OCI-LY7 (cell line): ENCODE measurements around the gene SLC66A1. TPM values are rescaled to one million over a fixed set of nuclear protein-coding genes. Genes with fewer than 3 reads are reported as not detected.

Experiments used
- BruUV-seq: library from RNA; stranded (reverse); fragments of 400-500 nt; replicated peaks from 2 replicates; lab custom pipeline; 2021; lab: Mats Ljungman, UMichigan
- CTCF ChIA-PET: fragments of 300-600 bp; sonication (Branson Sonifier 250); formaldehyde crosslinking; loops from one replicate; lab custom pipeline; 2022; ENCODE audit warnings: antibody characterized with exemption; ENCODE audit not compliant: unreplicated experiment; lab: Charles Lee
- POLR2A ChIA-PET: fragments of 300-600 bp; sonication (Branson Sonifier 250); formaldehyde crosslinking; loops from one replicate; lab custom pipeline; 2022; ENCODE audit warnings: antibody characterized with exemption; lab: Charles Lee
- DNase-seq: peaks from one replicate; pipeline ENCODE4 v3.0.0-alpha.2; 2015; ENCODE audit warnings: low spot score
- H2AFZ ChIP-seq: fragments of 200-600 bp; sonication (generic), shearing (Covaris generic); 2 replicates; pipeline ENCODE4 v1.6.1; 2014; ENCODE audit warnings: mild to moderate bottlenecking, antibody characterized with exemption, low read length, moderate library complexity
- H3K27ac ChIP-seq: fragments of 200-600 bp; sonication (generic); 2 replicates; pipeline ENCODE4 v1.5.1; 2014; ENCODE audit warnings: mixed run types, low read depth, mild to moderate bottlenecking, moderate library complexity, low read length, inconsistent platforms; ENCODE audit not compliant: poor library complexity, severe bottlenecking
- H3K36me3 ChIP-seq: fragments of 200-600 bp; sonication (generic); 2 replicates; pipeline ENCODE4 v1.6.1; 2014; ENCODE audit warnings: mild to moderate bottlenecking, antibody characterized with exemption, low read length, moderate library complexity, mixed read lengths; ENCODE audit not compliant: insufficient read depth
- H3K4me1 ChIP-seq: fragments of 200-600 bp; sonication (generic); 2 replicates; pipeline ENCODE4 v1.5.1; 2014; ENCODE audit warnings: mild to moderate bottlenecking, low read length; ENCODE audit not compliant: insufficient read depth, poor library complexity, severe bottlenecking
- H3K4me2 ChIP-seq: fragments of 200-600 bp; sonication (generic); 2 replicates; pipeline ENCODE4 v1.6.1; 2014; ENCODE audit warnings: mild to moderate bottlenecking, low read length
- H3K4me3 ChIP-seq: fragments of 200-600 bp; sonication (generic); 2 replicates; pipeline ENCODE4 v1.5.1; 2014; ENCODE audit warnings: mild to moderate bottlenecking, low read depth, low read length; ENCODE audit not compliant: poor library complexity, severe bottlenecking
- H3K79me2 ChIP-seq: fragments of 200-600 bp; sonication (generic); 2 replicates; pipeline ENCODE4 v1.6.1; 2016; ENCODE audit warnings: low read depth, mild to moderate bottlenecking, low read length, moderate library complexity, mixed read lengths; ENCODE audit not compliant: insufficient read depth
- H3K9me2 ChIP-seq: fragments of 200-600 bp; sonication (generic); 2 replicates; pipeline ENCODE4 v1.6.1; 2016; ENCODE audit warnings: mild to moderate bottlenecking, low read length, mixed read lengths; ENCODE audit not compliant: insufficient read depth
- H3K9me3 ChIP-seq: fragments of 200-600 bp; sonication (generic); 2 replicates; pipeline ENCODE4 v1.6.1; 2014; ENCODE audit warnings: mild to moderate bottlenecking, mixed run types, low read length, mixed read lengths
- H4K20me1 ChIP-seq: fragments of 200-600 bp; sonication (generic); 2 replicates; pipeline ENCODE4 v1.6.1; 2014; ENCODE audit warnings: mild to moderate bottlenecking, antibody characterized with exemption, low read length, moderate library complexity, mixed read lengths; ENCODE audit not compliant: insufficient read depth
- CTCF ChIP-seq: fragments of 200-600 bp; sonication (generic); conservative IDR thresholded peaks from 2 replicates; pipeline ENCODE4 v1.5.1; 2014; ENCODE audit warnings: mild to moderate bottlenecking, antibody characterized with exemption, low read length, moderate library complexity, mixed read lengths
- EZH2phosphoT487 ChIP-seq: fragments of 200-600 bp; sonication (generic); IDR thresholded peaks from 2 replicates; pipeline ENCODE4 v1.6.1; 2018; ENCODE audit warnings: low read depth, borderline replicate concordance, mild to moderate bottlenecking, mixed run types, antibody characterized with exemption, low read length, moderate library complexity, mixed read lengths
- intact Hi-C: fragments of 100-400 bp; cut with micrococcal nuclease; formaldehyde crosslinking; loops from one replicate; pipeline ENCODE4 v1.10.0; 2022; ENCODE audit not compliant: unreplicated experiment
- total RNA-seq, 2 experiments: library from RNA; depleted of rRNA in 1 of 2; stranded (reverse); fragments of >200 nt in 1 of 2; shearing (Covaris generic) in 1 of 2; gene quantifications; 2 replicates each; pipeline ENCODE4 v1.2.3, GENCODE V29; 2014 to 2022

Gene SLC66A1
- total RNA-seq, 2 experiments from 2014 or later = 14.9 to 21.0 TPM

DNA sequence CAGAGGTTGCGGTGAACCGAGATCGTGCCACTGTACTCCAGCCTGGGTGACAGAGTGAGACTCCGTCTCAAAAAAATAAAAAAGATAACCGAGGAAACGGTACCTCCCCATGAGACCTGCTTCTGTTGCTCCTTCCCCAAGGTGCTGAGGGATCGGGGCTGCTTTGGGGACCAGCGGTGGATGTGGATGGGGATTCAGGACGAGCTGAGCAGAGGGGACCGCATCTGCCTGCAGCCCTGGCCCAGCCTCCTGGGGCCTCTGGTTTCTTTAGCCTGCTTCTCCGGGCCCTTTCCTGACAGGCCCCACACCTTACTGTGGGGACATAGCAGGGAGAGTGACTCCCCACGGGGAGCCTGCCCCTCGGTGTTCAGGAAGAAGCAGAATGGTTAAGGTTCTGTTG is 17.1 kb downstream of the SLC66A1 start:
- Histone ChIP-seq H4K20me1 (no peaks in the 10 kb centered on the region), H3K4me1 (no peaks in the 10 kb centered on the region), H2AFZ (no peak overlapping the region), H3K27ac (no peak overlapping the region), H3K36me3 (peaks cover 8% of the 10 kb centered on the region; the same call in 1 of the 2 replicates), H3K9me3 (no peaks in the 10 kb centered on the region), H3K4me2 (no peak overlapping the region), H3K9me2 (no peaks in the 10 kb centered on the region), H3K4me3 (no peak overlapping the region), H3K79me2 (no peaks in the 10 kb centered on the region)
- DNase-seq = no peak
- BruUV-seq = no TSS peak
- intact Hi-C loops = no loop called here
- ChIA-PET POLR2A (no interaction called here), CTCF (no interaction called here)
- TF ChIP-seq EZH2phosphoT487 = no peak
- TF ChIP-seq CTCF = no peak

- no peaks in the 10 kb centered on the region for H4K20me1 ChIP-seq
- no TSS peak for BruUV-seq
- H3K79me2 ChIP-seq = no peaks in the 10 kb centered on the region
- POLR2A ChIA-PET = no interaction called here
- H3K36me3 ChIP-seq = peaks cover 8% of the 10 kb centered on the region; the same call in 1 of the 2 replicates
- no peak for DNase-seq
- H2AFZ ChIP-seq = no peak overlapping the region
- no peaks in the 10 kb centered on the region for H3K9me2 ChIP-seq
- H3K4me3 ChIP-seq = no peak overlapping the region
- CTCF ChIA-PET = no interaction called here
- no peaks in the 10 kb centered on the region for H3K9me3 ChIP-seq
- TF ChIP-seq CTCF (no peak), EZH2phosphoT487 (no peak)
- H3K27ac ChIP-seq = no peak overlapping the region
- H3K4me2 ChIP-seq = no peak overlapping the region
- no peaks in the 10 kb centered on the region for H3K4me1 ChIP-seq
- intact Hi-C loops = no loop called here
These were observed 17.5 kb downstream of the SLC66A1 start for GRCh38 chr1:19329611-19330010.

DNA sequence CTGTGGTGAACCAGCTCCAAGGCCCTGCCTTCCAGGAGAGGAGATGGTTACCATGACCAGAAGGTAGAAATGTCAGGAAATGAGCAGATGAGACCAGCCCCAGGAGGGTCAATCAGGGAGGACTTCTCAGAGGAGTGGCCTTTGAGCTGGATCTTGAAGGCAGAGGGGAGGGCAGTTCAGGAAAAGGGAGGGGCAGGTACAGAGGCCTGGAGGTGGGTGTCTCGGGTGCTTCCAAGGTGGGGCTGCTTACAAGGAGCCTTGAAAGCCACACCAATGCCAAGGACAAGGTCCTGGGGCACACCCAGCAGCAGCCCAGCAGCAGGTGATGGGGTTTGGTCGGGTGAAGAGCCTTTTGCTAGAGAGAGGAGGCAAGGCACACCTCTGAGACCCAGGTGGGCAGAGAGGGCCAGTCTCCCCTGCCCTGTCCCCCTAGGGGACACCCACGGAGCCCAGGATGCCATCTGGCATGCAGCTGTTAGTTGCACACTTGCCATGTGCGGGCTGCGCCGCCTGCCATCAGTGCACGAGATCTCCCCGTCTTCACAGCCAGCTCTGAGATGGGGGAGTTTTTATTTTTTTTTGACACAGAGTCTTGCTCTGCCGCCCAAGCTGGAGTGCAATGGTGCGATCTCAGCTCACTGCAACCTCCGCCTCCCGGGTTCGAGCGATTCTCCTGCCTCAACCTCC is 18.5 kb downstream of the SLC66A1 start:
- H3K36me3 ChIP-seq = peaks cover 4% of the 10 kb centered on the region; the same call in 1 of the 2 replicates
- no TSS peak for BruUV-seq
- H4K20me1 ChIP-seq = no peaks in the 10 kb centered on the region
- POLR2A ChIA-PET = no interaction called here
- intact Hi-C loops = no loop called here
- CTCF ChIA-PET = no interaction called here
- H2AFZ ChIP-seq = no peak overlapping the region
- H3K9me3 ChIP-seq = no peaks in the 10 kb centered on the region
- no peaks in the 10 kb centered on the region for H3K9me2 ChIP-seq
- H3K4me2 ChIP-seq = no peak overlapping the region
- no peaks in the 10 kb centered on the region for H3K4me1 ChIP-seq
- no peak for TF ChIP-seq EZH2phosphoT487
- TF ChIP-seq CTCF = no peak
- no peak overlapping the region for H3K27ac ChIP-seq
- DNase-seq = no peak
- no peaks in the 10 kb centered on the region for H3K79me2 ChIP-seq
- H3K4me3 ChIP-seq = no peak overlapping the region
